ENCODE data around the gene COL24A1. TPM values are rescaled to one million over a fixed set of nuclear protein-coding genes. Genes with fewer than 3 reads are reported as not detected.

The COL24A1 gene
- total RNA-seq, 1 experiment from 2014 or later, result 0.15 TPM

- ChIA-PET POLR2A (ENCODE audit: low non-redundant PET) (no interaction called here), CTCF (no interaction called here)
- TF ChIP-seq EZH2 (IDR thresholded peaks at IDR 0.05; ENCODE audit: borderline replicate concordance, low read depth, low read length, poor library complexity, severe bottlenecking) (no peak), CTCF (conservative IDR thresholded peaks at IDR 0.05; ENCODE audit: low read depth, low read length) (no peak)
- no peak for DNase-seq (ENCODE audit: low spot score)
- Histone ChIP-seq H3K9me3 (ENCODE audit: low read depth, low read length, poor library complexity, severe bottlenecking) (no peaks in the 10 kb centered on the region), H3K4me1 (ENCODE audit: insufficient read depth, low read length, poor library complexity, severe bottlenecking) (no peaks in the 10 kb centered on the region), H3K27ac (ENCODE audit: low read depth, low read length, poor library complexity, severe bottlenecking) (no peak overlapping the region), H3K36me3 (ENCODE audit: insufficient read depth, low read length, poor library complexity, severe bottlenecking) (no peaks in the 10 kb centered on the region), H3K4me3 (ENCODE audit: low read depth, low read length, poor library complexity, severe bottlenecking) (no peak overlapping the region), H3K27me3 (replicated peaks; ENCODE audit: insufficient read depth, low read depth, low read length, poor library complexity) (no peaks in the 10 kb centered on the region)
- no TSS peak for BruUV-seq (replicated peaks)
- intact Hi-C loops (cut with micrococcal nuclease; ENCODE audit: unreplicated experiment), result no loop called here
These were observed 8.8 kb downstream of the COL24A1 start for GRCh38 chr1:86147755-86148154.

GRCh38 chr1:86146566-86146965 lies 10.0 kb downstream of the COL24A1 start:
- TF ChIP-seq EZH2 (IDR thresholded peaks at IDR 0.05; ENCODE audit: borderline replicate concordance, low read depth, low read length, poor library complexity, severe bottlenecking), result no peak
- peak; percentile 36; the same call in 1 of the 2 replicates for TF ChIP-seq CTCF (conservative IDR thresholded peaks at IDR 0.05; ENCODE audit: low read depth, low read length)
- intact Hi-C loops (cut with micrococcal nuclease; ENCODE audit: unreplicated experiment), result no loop called here

GRCh38 chr1:86140281-86140880 lies 16.2 kb downstream of the COL24A1 start:
- POLR2A ChIA-PET (ENCODE audit: low non-redundant PET), result no interaction called here
- no peak for DNase-seq (ENCODE audit: low spot score)
- intact Hi-C loops (cut with micrococcal nuclease; ENCODE audit: unreplicated experiment), result no loop called here
- CTCF ChIA-PET, result no interaction called here
- Histone ChIP-seq H3K4me3 (ENCODE audit: low read depth, low read length, poor library complexity, severe bottlenecking) (no peak overlapping the region), H3K9me3 (ENCODE audit: low read depth, low read length, poor library complexity, severe bottlenecking) (no peaks in the 10 kb centered on the region), H3K27me3 (replicated peaks; ENCODE audit: insufficient read depth, low read depth, low read length, poor library complexity) (no peaks in the 10 kb centered on the region), H3K36me3 (ENCODE audit: insufficient read depth, low read length, poor library complexity, severe bottlenecking) (no peaks in the 10 kb centered on the region), H3K27ac (ENCODE audit: low read depth, low read length, poor library complexity, severe bottlenecking) (no peak overlapping the region), H3K4me1 (ENCODE audit: insufficient read depth, low read length, poor library complexity, severe bottlenecking) (no peaks in the 10 kb centered on the region)
- no peak for TF ChIP-seq EZH2 (IDR thresholded peaks at IDR 0.05; ENCODE audit: borderline replicate concordance, low read depth, low read length, poor library complexity, severe bottlenecking)
- TF ChIP-seq CTCF (conservative IDR thresholded peaks at IDR 0.05; ENCODE audit: low read depth, low read length), result no peak
- no TSS peak for BruUV-seq (replicated peaks)

More at GRCh38 chr1:86146566-86146965, 10.0 kb downstream of the COL24A1 start:
- Histone ChIP-seq H3K27ac (ENCODE audit: low read depth, low read length, poor library complexity, severe bottlenecking) (no peak overlapping the region), H3K9me3 (ENCODE audit: low read depth, low read length, poor library complexity, severe bottlenecking) (no peaks in the 10 kb centered on the region), H3K4me3 (ENCODE audit: low read depth, low read length, poor library complexity, severe bottlenecking) (no peak overlapping the region), H3K27me3 (replicated peaks; ENCODE audit: insufficient read depth, low read depth, low read length, poor library complexity) (no peaks in the 10 kb centered on the region), H3K4me1 (ENCODE audit: insufficient read depth, low read length, poor library complexity, severe bottlenecking) (no peaks in the 10 kb centered on the region), H3K36me3 (ENCODE audit: insufficient read depth, low read length, poor library complexity, severe bottlenecking) (no peaks in the 10 kb centered on the region)
- DNase-seq (ENCODE audit: low spot score), result no peak
- BruUV-seq (replicated peaks), result no TSS peak
- ChIA-PET CTCF (no interaction called here), POLR2A (ENCODE audit: low non-redundant PET) (no interaction called here)

Data from A673 (cell line).